Measurements from ENCODE around the gene CDK7.

DNA sequence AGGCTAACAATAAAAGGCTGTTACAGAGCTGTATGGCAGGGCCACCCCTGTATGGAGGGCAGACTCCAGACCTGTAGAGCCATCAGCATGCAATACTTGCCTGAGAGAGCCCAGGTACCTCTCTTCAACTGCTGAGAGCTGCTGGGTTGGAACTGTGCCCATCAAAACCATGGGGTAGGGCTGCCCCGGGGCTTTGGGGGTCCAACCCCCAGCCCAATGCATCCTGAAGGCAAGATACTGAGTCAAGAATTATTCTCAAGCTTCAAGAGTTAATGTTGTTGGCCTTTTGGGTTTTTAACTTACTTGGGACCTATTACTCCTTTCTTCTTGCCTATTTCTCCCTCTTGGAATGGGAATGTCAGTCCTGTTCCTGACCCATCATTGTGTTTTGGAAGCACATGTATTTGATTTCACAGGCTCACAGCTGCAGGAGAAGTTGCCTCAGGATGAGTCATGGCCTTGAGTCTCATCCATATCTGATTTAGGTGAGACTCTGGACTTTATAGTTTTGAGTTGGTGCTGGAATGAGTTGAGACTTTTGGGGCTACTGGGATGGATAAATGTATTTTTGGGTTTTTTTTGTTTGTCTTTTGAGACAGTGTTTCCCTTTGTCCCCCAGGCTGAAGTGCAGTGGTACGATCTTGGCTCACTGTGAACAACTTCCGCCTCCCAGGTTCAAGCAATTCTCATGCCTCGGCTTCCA is 21.0 kb upstream of the CDK7 start:
- TF ChIP-seq, protein P1, sequence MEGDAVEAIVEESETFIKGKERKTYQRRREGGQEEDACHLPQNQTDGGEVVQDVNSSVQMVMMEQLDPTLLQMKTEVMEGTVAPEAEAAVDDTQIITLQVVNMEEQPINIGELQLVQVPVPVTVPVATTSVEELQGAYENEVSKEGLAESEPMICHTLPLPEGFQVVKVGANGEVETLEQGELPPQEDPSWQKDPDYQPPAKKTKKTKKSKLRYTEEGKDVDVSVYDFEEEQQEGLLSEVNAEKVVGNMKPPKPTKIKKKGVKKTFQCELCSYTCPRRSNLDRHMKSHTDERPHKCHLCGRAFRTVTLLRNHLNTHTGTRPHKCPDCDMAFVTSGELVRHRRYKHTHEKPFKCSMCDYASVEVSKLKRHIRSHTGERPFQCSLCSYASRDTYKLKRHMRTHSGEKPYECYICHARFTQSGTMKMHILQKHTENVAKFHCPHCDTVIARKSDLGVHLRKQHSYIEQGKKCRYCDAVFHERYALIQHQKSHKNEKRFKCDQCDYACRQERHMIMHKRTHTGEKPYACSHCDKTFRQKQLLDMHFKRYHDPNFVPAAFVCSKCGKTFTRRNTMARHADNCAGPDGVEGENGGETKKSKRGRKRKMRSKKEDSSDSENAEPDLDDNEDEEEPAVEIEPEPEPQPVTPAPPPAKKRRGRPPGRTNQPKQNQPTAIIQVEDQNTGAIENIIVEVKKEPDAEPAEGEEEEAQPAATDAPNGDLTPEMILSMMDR (IDR thresholded peaks at IDR 0.05), result no peak
- no peak for TF ChIP-seq POLR2AphosphoS5 (IDR thresholded peaks at IDR 0.05)
